SU-DHL-6 (cell line): ENCODE measurements around the gene CRTAC1.
A peak's percentile ranks its signal among the peaks of the same experiment; 100 is the strongest.

Source experiments
- H2AFZ ChIP-seq: fragments of 200-600 bp; sonication (generic); 2 replicates; pipeline ENCODE4 v1.6.1; 2014; ENCODE audit warnings: low read depth, mild to moderate bottlenecking, moderate library complexity, mixed read lengths, antibody characterized with exemption, low read length; ENCODE audit not compliant: severe bottlenecking
- H3F3A ChIP-seq: fragments of 200-600 bp; shearing (Covaris generic); 2 replicates; pipeline ENCODE4 v1.6.0; 2016; ENCODE audit warnings: antibody characterized with exemption, mild to moderate bottlenecking; ENCODE audit not compliant: insufficient read depth
- H3K27ac ChIP-seq: fragments of 200-600 bp; sonication (generic); 2 replicates; pipeline ENCODE4 v1.5.1; 2016; ENCODE audit warnings: low read depth, mild to moderate bottlenecking, low read length, moderate library complexity, mixed read lengths
- H3K27me3 ChIP-seq: fragments of 200-600 bp; sonication (generic), shearing (Covaris generic); 2 replicates; pipeline ENCODE4 v1.6.0; 2014; ENCODE audit warnings: mild to moderate bottlenecking, low read length
- H3K36me3 ChIP-seq: fragments of 200-600 bp; sonication (generic); 2 replicates; pipeline ENCODE4 v1.6.1; 2014; ENCODE audit warnings: mild to moderate bottlenecking, low read length, mixed read lengths
- H3K4me2 ChIP-seq: fragments of 300-600, 200-600 bp; shearing (Covaris generic), sonication (generic); 2 replicates; pipeline ENCODE4 v1.6.0; 2014; ENCODE audit warnings: low read length, low read depth, mild to moderate bottlenecking; ENCODE audit not compliant: poor library complexity, severe bottlenecking
- H3K4me3 ChIP-seq: fragments of 200-600 bp; sonication (generic); 2 replicates; pipeline ENCODE4 v1.5.1; 2014; ENCODE audit warnings: antibody characterized with exemption, low read length, mild to moderate bottlenecking, mixed read lengths; ENCODE audit not compliant: insufficient read depth, poor library complexity, severe bottlenecking
- H3K79me2 ChIP-seq: fragments of 200-600 bp; sonication (generic); 2 replicates; pipeline ENCODE4 v1.6.1; 2014; ENCODE audit warnings: mild to moderate bottlenecking, low read length, moderate library complexity; ENCODE audit not compliant: insufficient read depth
- H3K9ac ChIP-seq: fragments of 200-600 bp; sonication (generic); 2 replicates; pipeline ENCODE4 v1.7.0; 2014; ENCODE audit warnings: mild to moderate bottlenecking, low read length
- H3K9me2 ChIP-seq: fragments of 200-600 bp; sonication (generic); replicated peaks from 2 replicates; pipeline ENCODE4 v1.6.1; 2014; ENCODE audit warnings: low read length; ENCODE audit not compliant: insufficient read depth
- H3K9me3 ChIP-seq: fragments of 200-600 bp; sonication (generic); 2 replicates; pipeline ENCODE4 v1.6.1; 2014; ENCODE audit warnings: low read length, mixed read lengths; ENCODE audit not compliant: insufficient read depth
- H4K20me1 ChIP-seq: fragments of 200-600 bp; sonication (generic); 2 replicates; pipeline ENCODE4 v1.6.1; 2014; ENCODE audit warnings: low read depth, mild to moderate bottlenecking, antibody characterized with exemption, low read length, moderate library complexity, mixed read lengths
- CTCF ChIP-seq: fragments of 200-600 bp; sonication (generic); IDR thresholded peaks from one replicate; pipeline ENCODE4 v1.5.1; 2017; ENCODE audit warnings: antibody characterized with exemption, mild to moderate bottlenecking, low read length, moderate library complexity; ENCODE audit not compliant: insufficient read depth, poor library complexity, severe bottlenecking
- EZH2phosphoT487 ChIP-seq: fragments of 200-600 bp; sonication (generic), shearing (Covaris generic); conservative IDR thresholded peaks from 2 replicates; pipeline ENCODE4 v1.6.1; 2018; ENCODE audit warnings: mild to moderate bottlenecking, antibody characterized with exemption, low read length, moderate library complexity, mixed read lengths

Gene CRTAC1

DNA sequence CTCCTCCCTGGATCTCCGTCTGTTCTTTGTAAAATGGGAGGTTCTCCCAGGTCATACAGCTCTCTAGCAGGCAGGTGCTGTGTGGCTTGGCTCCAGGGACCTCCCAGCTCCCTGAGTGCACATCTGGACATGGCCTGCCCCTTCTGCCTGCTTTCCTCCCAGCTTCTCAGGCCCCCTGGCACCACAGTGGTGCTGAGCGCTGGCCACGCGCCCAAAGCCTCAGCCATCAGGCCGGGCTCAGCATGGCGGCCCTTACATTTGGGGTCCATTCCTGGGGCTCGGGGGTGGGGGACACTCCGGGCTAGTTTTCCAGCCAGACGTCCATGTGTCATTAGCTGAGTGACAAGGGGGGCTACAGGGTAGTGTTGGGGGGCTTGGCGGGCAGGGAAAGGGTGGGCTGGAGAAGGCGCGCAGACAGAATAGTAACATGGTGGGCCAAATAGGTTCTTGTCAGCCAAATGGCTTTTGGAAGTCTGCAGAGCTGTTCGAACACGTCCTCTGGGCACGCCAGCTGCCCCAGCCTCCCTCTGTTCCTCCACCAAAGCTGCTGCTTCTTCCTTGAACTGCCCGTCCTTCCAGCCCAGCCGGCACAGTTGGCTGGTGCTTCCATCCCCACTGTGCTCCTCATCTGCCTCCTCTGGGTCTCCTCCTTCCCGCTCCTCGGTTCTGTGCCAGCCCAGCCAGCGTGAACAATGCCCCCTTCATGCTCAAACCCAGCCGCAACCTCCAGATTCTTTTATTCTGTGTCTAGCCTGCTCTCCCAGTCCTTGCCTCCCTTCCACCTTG is 114.9 kb downstream of the CRTAC1 start:
- Histone ChIP-seq H3K9me3 (no peaks in the 10 kb centered on the region), H3K79me2 (no peaks in the 10 kb centered on the region), H2AFZ (no peak overlapping the region), H3F3A (no peaks in the 10 kb centered on the region), H3K27ac (no peak overlapping the region), H3K4me2 (no peak overlapping the region), H3K4me3 (no peak overlapping the region), H4K20me1 (no peaks in the 10 kb centered on the region), H3K27me3 (no peaks in the 10 kb centered on the region), H3K9me2 (no peaks in the 10 kb centered on the region), H3K9ac (no peak overlapping the region), H3K36me3 (no peaks in the 10 kb centered on the region)
- TF ChIP-seq CTCF (no peak), EZH2phosphoT487 (no peak)

- Histone ChIP-seq H3K4me3 (no peak overlapping the region), H3F3A (no peaks in the 10 kb centered on the region), H3K36me3 (no peaks in the 10 kb centered on the region), H3K27me3 (no peaks in the 10 kb centered on the region), H4K20me1 (no peaks in the 10 kb centered on the region), H3K4me2 (no peak overlapping the region), H3K9me2 (no peaks in the 10 kb centered on the region), H3K9me3 (no peaks in the 10 kb centered on the region), H2AFZ (no peak overlapping the region), H3K27ac (no peak overlapping the region), H3K79me2 (no peaks in the 10 kb centered on the region), H3K9ac (no peak overlapping the region)
- no peak for TF ChIP-seq EZH2phosphoT487
- peak; percentile 96 for TF ChIP-seq CTCF
Observed at GRCh38 chr10:97914837-97915211, 115.6 kb downstream of the CRTAC1 start.

GRCh38 chr10:97914171-97914836 is 116.1 kb downstream of the CRTAC1 start:
- Histone ChIP-seq H3K9ac (no peak overlapping the region), H3K9me3 (no peaks in the 10 kb centered on the region), H3K4me2 (no peak overlapping the region), H3K27me3 (no peaks in the 10 kb centered on the region), H3K36me3 (no peaks in the 10 kb centered on the region), H4K20me1 (no peaks in the 10 kb centered on the region), H3F3A (no peaks in the 10 kb centered on the region), H3K79me2 (no peaks in the 10 kb centered on the region), H3K27ac (no peak overlapping the region), H3K9me2 (no peaks in the 10 kb centered on the region), H3K4me3 (no peak overlapping the region), H2AFZ (no peak overlapping the region)
- no peak for TF ChIP-seq CTCF
- TF ChIP-seq EZH2phosphoT487: no peak
